ENCODE results near the gene HSPA6.

DNA sequence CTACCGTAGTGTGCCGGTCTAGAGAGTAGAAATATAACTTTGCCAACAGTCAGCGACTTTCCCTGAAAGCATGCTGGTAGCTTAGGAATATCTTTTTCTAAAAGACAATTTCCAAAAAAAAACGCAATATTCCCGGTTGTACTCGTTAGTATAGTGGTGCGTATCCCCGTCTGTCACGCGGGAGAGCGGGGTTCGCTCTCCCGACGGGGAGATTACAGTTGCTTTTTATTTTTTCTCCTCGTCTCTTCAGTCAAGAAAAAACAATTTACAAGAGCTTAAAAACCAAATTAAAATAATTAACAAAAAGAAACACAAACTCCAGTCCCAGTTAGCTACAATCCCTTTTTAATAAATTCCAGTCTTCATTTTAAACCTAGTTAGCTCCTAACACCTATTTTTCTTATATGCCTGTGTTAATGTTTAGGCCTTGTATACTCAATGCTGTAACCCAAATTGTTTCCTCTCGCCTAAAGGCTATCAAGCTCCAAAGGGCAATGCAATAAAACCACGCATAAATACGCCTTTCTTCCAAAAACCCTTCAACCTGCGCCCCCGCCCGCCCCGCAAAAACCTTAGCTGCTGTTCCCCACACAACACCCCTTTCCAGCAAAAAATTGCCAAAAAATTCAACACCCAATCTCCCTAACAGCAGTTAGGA lies 7.8 kb downstream of the HSPA6 start:
- TF ChIP-seq, protein P1, sequence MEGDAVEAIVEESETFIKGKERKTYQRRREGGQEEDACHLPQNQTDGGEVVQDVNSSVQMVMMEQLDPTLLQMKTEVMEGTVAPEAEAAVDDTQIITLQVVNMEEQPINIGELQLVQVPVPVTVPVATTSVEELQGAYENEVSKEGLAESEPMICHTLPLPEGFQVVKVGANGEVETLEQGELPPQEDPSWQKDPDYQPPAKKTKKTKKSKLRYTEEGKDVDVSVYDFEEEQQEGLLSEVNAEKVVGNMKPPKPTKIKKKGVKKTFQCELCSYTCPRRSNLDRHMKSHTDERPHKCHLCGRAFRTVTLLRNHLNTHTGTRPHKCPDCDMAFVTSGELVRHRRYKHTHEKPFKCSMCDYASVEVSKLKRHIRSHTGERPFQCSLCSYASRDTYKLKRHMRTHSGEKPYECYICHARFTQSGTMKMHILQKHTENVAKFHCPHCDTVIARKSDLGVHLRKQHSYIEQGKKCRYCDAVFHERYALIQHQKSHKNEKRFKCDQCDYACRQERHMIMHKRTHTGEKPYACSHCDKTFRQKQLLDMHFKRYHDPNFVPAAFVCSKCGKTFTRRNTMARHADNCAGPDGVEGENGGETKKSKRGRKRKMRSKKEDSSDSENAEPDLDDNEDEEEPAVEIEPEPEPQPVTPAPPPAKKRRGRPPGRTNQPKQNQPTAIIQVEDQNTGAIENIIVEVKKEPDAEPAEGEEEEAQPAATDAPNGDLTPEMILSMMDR (optimal IDR thresholded peaks at IDR 0.05 in 1 of 3, IDR thresholded peaks at IDR 0.05 in 1 of 3, conservative IDR thresholded peaks at IDR 0.05 in 1 of 3; ENCODE audit: extremely low read depth in 1 of 3, insufficient read depth in 2 of 3, low read length in 3 of 3) = no peak
- no peak for TF ChIP-seq EZH2 (IDR thresholded peaks at IDR 0.05; ENCODE audit: low read length)
